Fibroblast of pulmonary artery (primary cell): ENCODE results near the gene KPRP.

ENCODE experiments used
- DNase-seq: peaks from one replicate; pipeline ENCODE4 v3.0.0-alpha.2; 2010; ENCODE audit warnings: low read depth
- H3K4me3 ChIP-seq: replicated peaks from 2 replicates; pipeline ENCODE4 v1.5.1; 2011; ENCODE audit warnings: low read depth, mild to moderate bottlenecking, control low read depth, low read length, moderate library complexity
- CTCF ChIP-seq: IDR thresholded peaks from 2 replicates; pipeline ENCODE4 v1.5.1; 2011; ENCODE audit warnings: mild to moderate bottlenecking, control low read depth, low read length, inconsistent platforms; ENCODE audit errors: missing control alignments

KPRP gene

GRCh38 chr1:152757747-152758146, at the start of gene KPRP:
KPRP (plus strand) TSS chr1:152758025; CDS start chr1:152759589, 1,564 bp downstream.
- H3K4me3 ChIP-seq, result no peak within 1 kb of the TSS
- DNase-seq, result no peak
- no peak for TF ChIP-seq CTCF

- no peak for TF ChIP-seq CTCF
- no peak for DNase-seq
- H3K4me3 ChIP-seq, result no peak overlapping the region
Observed at GRCh38 chr1:152718238-152718637, 39.6 kb upstream of the KPRP start.

- no peak overlapping the region for H3K4me3 ChIP-seq
- DNase-seq, result no peak
- no peak for TF ChIP-seq CTCF
Observed at GRCh38 chr1:152725261-152725660, 32.6 kb upstream of the KPRP start.

GRCh38 chr1:152728986-152729385, 28.8 kb upstream of the KPRP start:
- TF ChIP-seq CTCF, result no peak

GRCh38 chr1:152735648-152736047, 22.2 kb upstream of the KPRP start:
- TF ChIP-seq CTCF, result no peak
- no peak overlapping the region for H3K4me3 ChIP-seq
- DNase-seq, result no peak

More at GRCh38 chr1:152728986-152729385, 28.8 kb upstream of the KPRP start:
- no peak for DNase-seq
- H3K4me3 ChIP-seq, result no peak overlapping the region

GRCh38 chr1:152737997-152738396, 19.8 kb upstream of the KPRP start:
- DNase-seq, result no peak
- no peak for TF ChIP-seq CTCF
- no peak overlapping the region for H3K4me3 ChIP-seq

GRCh38 chr1:152739841-152740240, 18.0 kb upstream of the KPRP start:
- DNase-seq, result no peak
- TF ChIP-seq CTCF, result no peak
- H3K4me3 ChIP-seq, result no peak overlapping the region
